H1 (cell line): ENCODE data around the gene ZFYVE27. TPM values are rescaled to one million over a fixed set of nuclear protein-coding genes. Genes with fewer than 3 reads are reported as not detected.

ENCODE experiments used
- CTCF ChIA-PET: fragments of 300-600 bp; sonication (Branson Sonifier 250); formaldehyde crosslinking; loops from one replicate; lab custom pipeline; 2021; ENCODE audit not compliant: partially characterized antibody; lab: Charles Lee
- POLR2A ChIA-PET: fragments of 300-600 bp; sonication (Branson Sonifier 250); formaldehyde crosslinking; loops from one replicate; lab custom pipeline; 2021; ENCODE audit warnings: inconsistent platforms; ENCODE audit not compliant: partially characterized antibody; lab: Charles Lee
- DNase-seq, 2 experiments: peaks; one replicate each; pipeline versions ENCODE4 v3.0.0 to v3.0.0-alpha.2; 2010 to 2022; ENCODE audit warnings: low spot score in 2 of 2, low read depth in 1 of 2, mixed read lengths in 1 of 2
- FAIRE-seq: peaks from 2 replicates; lab custom pipeline; 2011; peaks lifted over from hg19 to GRCh38; lab: Jason Lieb, UNC
- H2AFZ ChIP-seq: 2 replicates; pipeline ENCODE4 v1.8.1; 2012; ENCODE audit warnings: low read length, inconsistent platforms
- H2AK5ac ChIP-seq: 2 replicates; pipeline ENCODE4 v1.6.1; 2013; ENCODE audit warnings: low read depth, low read length
- H2BK120ac ChIP-seq: replicated peaks from 2 replicates; pipeline ENCODE3; 2013; ENCODE audit warnings: low read depth, low read length, inconsistent platforms
- H2BK12ac ChIP-seq: 2 replicates; pipeline ENCODE4 v1.6.1; 2013; ENCODE audit warnings: low read depth, low read length
- H2BK15ac ChIP-seq: 2 replicates; pipeline ENCODE4 v1.6.1; 2013; ENCODE audit warnings: low read length
- H2BK20ac ChIP-seq: 2 replicates; pipeline ENCODE4 v1.6.1; 2013; ENCODE audit warnings: low read length
- H2BK5ac ChIP-seq: 2 replicates; pipeline ENCODE4 v1.6.1; 2013; ENCODE audit warnings: low read depth, low read length
- H3K14ac ChIP-seq: 2 replicates; pipeline ENCODE4 v1.6.1; 2013; ENCODE audit warnings: inconsistent platforms; ENCODE audit not compliant: insufficient read length
- H3K18ac ChIP-seq: 2 replicates; pipeline ENCODE4 v1.6.1; 2013; ENCODE audit warnings: low read length; ENCODE audit errors: extremely low read depth
- H3K23ac ChIP-seq: 2 replicates; pipeline ENCODE4 v1.6.1; 2013; ENCODE audit warnings: inconsistent platforms; ENCODE audit not compliant: insufficient read length
- H3K23me2 ChIP-seq: 2 replicates; pipeline ENCODE4 v1.6.1; 2013; ENCODE audit warnings: low read depth, low read length
- H3K27ac ChIP-seq: 2 replicates; pipeline ENCODE4 v1.6.1; 2011; ENCODE audit warnings: low read depth, low read length, inconsistent platforms
- H3K27me3 ChIP-seq, 4 experiments: replicated peaks in 1 of 4; 1 replicate in 1 of 4; 2 replicates in 3 of 4; pipeline versions ENCODE4 v1.6.1 to v1.8.1; 2011 to 2013; ENCODE audit warnings: low read length in 3 of 4, mild to moderate bottlenecking in 3 of 4, inconsistent platforms in 2 of 4, mixed read lengths in 2 of 4, moderate library complexity in 1 of 4; ENCODE audit not compliant: control insufficient read depth in 3 of 4, insufficient read depth in 3 of 4; ENCODE audit errors: extremely low read depth in 1 of 4
- H3K36me3 ChIP-seq, 4 experiments: 2 replicates each; pipeline versions ENCODE4 v1.6.1 to v1.8.1; 2011 to 2013; ENCODE audit warnings: mild to moderate bottlenecking in 4 of 4, low read length in 3 of 4, moderate library complexity in 2 of 4, control low read depth in 1 of 4, inconsistent platforms in 1 of 4; ENCODE audit not compliant: insufficient read depth in 4 of 4, control insufficient read depth in 2 of 4
- H3K4ac ChIP-seq: replicated peaks from 2 replicates; pipeline ENCODE3; 2013; ENCODE audit warnings: low read length, low read depth, mixed read lengths, inconsistent platforms; ENCODE audit not compliant: insufficient read length
- H3K4me1 ChIP-seq, 4 experiments: replicated peaks in 1 of 4; 1 replicate in 1 of 4; 2 replicates in 3 of 4; pipeline versions ENCODE4 v1.6.1 to v1.8.1; 2011 to 2013; ENCODE audit warnings: low read length in 3 of 4, inconsistent platforms in 2 of 4, mixed read lengths in 1 of 4; ENCODE audit not compliant: insufficient read depth in 4 of 4, control insufficient read depth in 3 of 4
- H3K4me2 ChIP-seq, 2 experiments: 2 replicates each; pipeline versions ENCODE4 v1.6.1 to v1.8.1; 2011 to 2013; ENCODE audit warnings: low read depth in 2 of 2, low read length in 2 of 2, control low read depth in 1 of 2, inconsistent platforms in 1 of 2, mild to moderate bottlenecking in 1 of 2; ENCODE audit not compliant: insufficient read depth in 1 of 2
- H3K4me3 ChIP-seq, 4 experiments: fragments of 200-600, 300-600 bp in 1 of 4; sonication (generic), shearing (Covaris generic), sonication (Bioruptor Twin) in 1 of 4; 2 replicates each; pipeline versions ENCODE4 v1.5.1 to v1.8.1; 2011 to 2016; ENCODE audit warnings: low read length in 4 of 4, low read depth in 3 of 4, control low read depth in 2 of 4, inconsistent platforms in 2 of 4, mild to moderate bottlenecking in 2 of 4, mixed read lengths in 1 of 4, moderate library complexity in 1 of 4; ENCODE audit not compliant: insufficient read depth in 2 of 4; ENCODE audit errors: extremely low read depth in 1 of 4
- H3K56ac ChIP-seq: replicated peaks from 2 replicates; pipeline ENCODE3; 2013; ENCODE audit warnings: low read depth, mild to moderate bottlenecking, mixed read lengths, low read length, inconsistent platforms; ENCODE audit not compliant: insufficient read length
- H3K79me1 ChIP-seq: 2 replicates; pipeline ENCODE4 v1.6.1; 2013; ENCODE audit warnings: low read depth, low read length, control low read depth
- H3K79me2 ChIP-seq, 2 experiments: 2 replicates each; pipeline versions ENCODE4 v1.6.1 to v1.8.1; 2012 to 2013; ENCODE audit warnings: low read length in 2 of 2, mild to moderate bottlenecking in 2 of 2, inconsistent platforms in 1 of 2; ENCODE audit not compliant: insufficient read depth in 2 of 2, control insufficient read depth in 1 of 2
- H3K9ac ChIP-seq, 4 experiments: replicated peaks in 1 of 4; 1 replicate in 1 of 4; 2 replicates in 3 of 4; pipeline versions ENCODE4 v1.6.1 to v1.8.1; 2011 to 2013; ENCODE audit warnings: low read depth in 3 of 4, low read length in 3 of 4, control low read depth in 2 of 4, mild to moderate bottlenecking in 2 of 4, moderate library complexity in 2 of 4, inconsistent platforms in 1 of 4; ENCODE audit errors: extremely low read depth in 1 of 4
- H3K9me3 ChIP-seq, 2 experiments: 2 replicates each; pipeline versions ENCODE4 v1.6.1 to v1.8.1; 2012 to 2013; ENCODE audit warnings: mild to moderate bottlenecking in 2 of 2, moderate library complexity in 2 of 2, control low read depth in 1 of 2, inconsistent platforms in 1 of 2, low read depth in 1 of 2, low read length in 1 of 2, mixed read lengths in 1 of 2; ENCODE audit not compliant: insufficient read depth in 2 of 2
- H4K20me1 ChIP-seq, 2 experiments: replicated peaks in 1 of 2; 2 replicates each; pipeline versions ENCODE3 to v1.8.1; 2011 to 2013; ENCODE audit warnings: inconsistent platforms in 2 of 2, low read length in 2 of 2, mild to moderate bottlenecking in 1 of 2; ENCODE audit not compliant: insufficient read depth in 2 of 2, control insufficient read depth in 1 of 2
- H4K5ac ChIP-seq: 2 replicates; pipeline ENCODE4 v1.6.1; 2013; ENCODE audit warnings: low read length, low read depth, mixed read lengths, inconsistent platforms; ENCODE audit not compliant: insufficient read length
- H4K8ac ChIP-seq: 2 replicates; pipeline ENCODE4 v1.8.0; 2013; ENCODE audit warnings: mild to moderate bottlenecking, moderate library complexity, low read length, inconsistent platforms; ENCODE audit not compliant: insufficient read depth; ENCODE audit errors: extremely low read depth
- H4K91ac ChIP-seq: replicated peaks from 2 replicates; pipeline ENCODE3; 2013; ENCODE audit warnings: low read length, mixed read lengths, inconsistent platforms; ENCODE audit not compliant: insufficient read length
- HDAC2 ChIP-seq, 2 experiments: fragments of 300-600 bp in 1 of 2; sonication (generic) in 1 of 2; IDR thresholded peaks; 2 replicates each; pipeline ENCODE4 v1.6.1; 2011 to 2012; ENCODE audit warnings: low read depth in 2 of 2, low read length in 2 of 2, mild to moderate bottlenecking in 2 of 2, moderate library complexity in 2 of 2, borderline replicate concordance in 1 of 2, inconsistent platforms in 1 of 2
- NRF1 ChIP-seq: IDR thresholded peaks from 2 replicates; pipeline ENCODE4 v1.6.1; 2011; ENCODE audit warnings: mild to moderate bottlenecking, low read depth, low read length, improper control_type of control experiment
- SAP30 ChIP-seq: fragments of 300-600 bp; sonication (generic); IDR thresholded peaks from 2 replicates; pipeline ENCODE4 v1.7.1; 2012; ENCODE audit warnings: low read length, moderate library complexity, mild to moderate bottlenecking, inconsistent platforms; ENCODE audit not compliant: insufficient read depth, insufficient replicate concordance
- SRF ChIP-seq: IDR thresholded peaks from 2 replicates; pipeline ENCODE4 v1.6.1; 2011; ENCODE audit warnings: mild to moderate bottlenecking, low read depth, low read length, moderate library complexity
- WGBS, 2 experiments: shearing (Covaris generic) in 1 of 2; methylation state at CpG; one replicate each; pipeline versions ENCODE4 v1.1.6 to v1.1.7; 2013 to 2015; ENCODE audit warnings: low lambda C conversion rate in 2 of 2, mixed read lengths in 2 of 2, inconsistent platforms in 1 of 2, low coverage in 1 of 2, missing lambda C conversion rate in 1 of 2; ENCODE audit not compliant: insufficient replicate concordance in 2 of 2, insufficient coverage in 1 of 2, insufficient read length in 1 of 2; ENCODE audit errors: extremely low coverage in 1 of 2, missing lambda C conversion rate in 1 of 2; 5-methylcytosine and 5-hydroxymethylcytosine counted together
- polyA plus RNA-seq, 7 experiments: library from polyadenylated mRNA; depleted of rRNA in 3 of 7; stranded (reverse) in 5 of 7; unstranded in 2 of 7; fragments of >200 nt in 5 of 7; fragments of 200-250 nt in 2 of 7; gene quantifications; 1 replicate in 5 of 7; 2 replicates in 1 of 7; 4 replicates in 1 of 7; pipeline versions ENCODE4 v1.2.1 to v1.2.3, GENCODE V29; 2011 to 2013; ENCODE audit warnings: missing spikeins in 2 of 7, mixed read lengths in 2 of 7
- total RNA-seq: library from RNA; stranded (reverse); fragmentation: NEBNext Ultra II Directional; extraction: Animal tissue kit (Norgen Biotek cat#: 25700); gene quantifications from 2 replicates; pipeline ENCODE4 v1.2.1, GENCODE V29; 2021
- TF ChIP-seq, protein P1 (sequence below): IDR thresholded peaks from 2 replicates; pipeline ENCODE4 v1.6.1; 2012; ENCODE audit warnings: inconsistent platforms

The ZFYVE27 gene
- total and polyA plus RNA-seq, 2 of the 8 experiments (the other 6 are each of a cell fraction or from before 2014, with no cell fraction given) = 16.6 to 19.8 TPM

DNA sequence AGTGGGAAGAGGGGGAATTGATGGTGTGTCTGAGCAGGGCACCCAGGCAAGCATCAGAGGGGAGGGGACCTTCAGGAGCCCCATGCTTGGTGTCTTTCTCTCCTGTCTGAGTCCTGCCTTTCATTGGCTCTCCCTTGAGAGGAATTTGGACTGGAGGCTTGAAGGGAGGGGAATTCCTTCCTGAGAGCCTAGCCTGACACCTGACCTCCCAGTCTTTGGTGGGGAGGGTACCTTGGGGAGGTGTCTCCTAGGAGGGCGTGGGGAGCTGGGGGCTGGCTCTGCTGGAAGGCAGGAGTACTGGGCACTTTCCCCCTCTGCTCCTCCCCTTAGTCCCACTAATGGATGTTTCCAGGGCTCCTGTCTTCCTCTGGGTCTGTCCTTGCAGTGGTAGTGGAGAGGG lies 36.2 kb downstream of the ZFYVE27 start:
- H3K18ac ChIP-seq = no peak overlapping the region
- no peaks in the 10 kb centered on the region for H3K9me3 ChIP-seq
- H3K4me1 ChIP-seq = peaks cover 2 to 10% (median 7%) of the 10 kb centered on the region in 4 experiments; a peak in 6 of 7 replicates
- H3K4ac ChIP-seq = no peak overlapping the region
- peaks cover 15% of the 10 kb centered on the region; the same call in 1 of the 2 replicates for H3K23me2 ChIP-seq
- H2AK5ac ChIP-seq = no peak overlapping the region
- H2BK5ac ChIP-seq = no peak overlapping the region
- H3K56ac ChIP-seq = no peak overlapping the region
- no peak overlapping the region for H2BK120ac ChIP-seq
- H2BK12ac ChIP-seq = no peak overlapping the region
- ChIA-PET CTCF (interaction anchor here (1.1 to 4.1 kb wide), 8 partner anchors 8 to 272 kb away, joined by 3 to 30 read pairs (median 6); no protein-coding TSS in a partner anchor), POLR2A (interaction anchor here (1.2 to 1.3 kb wide), 2 partner anchors 24 to 86 kb away, joined by 3 to 6 read pairs; partner anchors contain the start of gene AVPI1)
- H2BK20ac ChIP-seq = no peak overlapping the region
- H3K9ac ChIP-seq = no peak overlapping the region
- WGBS, 2 experiments = 50% methylated on average over 1 of the region's 1 CpG; no CpG with 5 or more reads in 1 of the 2 experiments
- no peaks in the 10 kb centered on the region for H3K36me3 ChIP-seq
- FAIRE-seq (no peak), DNase-seq (no peak)
- no peak overlapping the region for H3K14ac ChIP-seq
- H3K79me1 ChIP-seq = no peaks in the 10 kb centered on the region; the same call in 1 of the 2 replicates
- no peak overlapping the region for H4K5ac ChIP-seq
- no peak overlapping the region for H3K4me3 ChIP-seq
- no peak overlapping the region for H4K91ac ChIP-seq
- no peak overlapping the region for H2AFZ ChIP-seq
- H4K20me1 ChIP-seq = no peaks in the 10 kb centered on the region
- H3K4me2 ChIP-seq = peak overlapping the region; percentile 2 to 87; a peak in 1 of 4 replicates
- no peak overlapping the region for H3K27ac ChIP-seq
- no peaks in the 10 kb centered on the region for H3K79me2 ChIP-seq
- no peak overlapping the region for H4K8ac ChIP-seq
- H2BK15ac ChIP-seq = no peak overlapping the region
- peaks cover 14 to 51% (median 40%) of the 10 kb centered on the region in 4 experiments for H3K27me3 ChIP-seq
- H3K23ac ChIP-seq = no peak overlapping the region
- TF ChIP-seq HDAC2 (IDR thresholded peaks at IDR 0.05; ENCODE audit: borderline replicate concordance in 1 of 2, low read depth in 2 of 2, low read length in 2 of 2) = no peak
- no peak for TF ChIP-seq SAP30
- TF ChIP-seq SRF = no peak
- no peak for TF ChIP-seq NRF1
- TF ChIP-seq, protein P1, sequence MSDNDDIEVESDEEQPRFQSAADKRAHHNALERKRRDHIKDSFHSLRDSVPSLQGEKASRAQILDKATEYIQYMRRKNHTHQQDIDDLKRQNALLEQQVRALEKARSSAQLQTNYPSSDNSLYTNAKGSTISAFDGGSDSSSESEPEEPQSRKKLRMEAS = no peak
